ENCODE data around the gene PRM3.

GRCh38 chr16:11259655-11260595 is 13.5 kb downstream of the PRM3 start:
- no peak for TF ChIP-seq EZH2 (IDR thresholded peaks at IDR 0.05)
- TF ChIP-seq, protein P1, sequence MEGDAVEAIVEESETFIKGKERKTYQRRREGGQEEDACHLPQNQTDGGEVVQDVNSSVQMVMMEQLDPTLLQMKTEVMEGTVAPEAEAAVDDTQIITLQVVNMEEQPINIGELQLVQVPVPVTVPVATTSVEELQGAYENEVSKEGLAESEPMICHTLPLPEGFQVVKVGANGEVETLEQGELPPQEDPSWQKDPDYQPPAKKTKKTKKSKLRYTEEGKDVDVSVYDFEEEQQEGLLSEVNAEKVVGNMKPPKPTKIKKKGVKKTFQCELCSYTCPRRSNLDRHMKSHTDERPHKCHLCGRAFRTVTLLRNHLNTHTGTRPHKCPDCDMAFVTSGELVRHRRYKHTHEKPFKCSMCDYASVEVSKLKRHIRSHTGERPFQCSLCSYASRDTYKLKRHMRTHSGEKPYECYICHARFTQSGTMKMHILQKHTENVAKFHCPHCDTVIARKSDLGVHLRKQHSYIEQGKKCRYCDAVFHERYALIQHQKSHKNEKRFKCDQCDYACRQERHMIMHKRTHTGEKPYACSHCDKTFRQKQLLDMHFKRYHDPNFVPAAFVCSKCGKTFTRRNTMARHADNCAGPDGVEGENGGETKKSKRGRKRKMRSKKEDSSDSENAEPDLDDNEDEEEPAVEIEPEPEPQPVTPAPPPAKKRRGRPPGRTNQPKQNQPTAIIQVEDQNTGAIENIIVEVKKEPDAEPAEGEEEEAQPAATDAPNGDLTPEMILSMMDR (IDR thresholded peaks at IDR 0.05), result no peak
